GM04503 (cell line): ENCODE data around the gene RNF150.

ENCODE experiments used
- DNase-seq: peaks from one replicate; pipeline ENCODE4 v3.0.0-alpha.2; 2012; ENCODE audit warnings: low read depth

The RNF150 gene

GRCh38 chr4:140865253-140866217 lies 267.7 kb downstream of the RNF150 start:
- no peak for DNase-seq

- DNase-seq: no peak
These were observed 270.1 kb downstream of the RNF150 start for GRCh38 chr4:140863197-140863596.

GRCh38 chr4:140862177-140862442 lies 271.2 kb downstream of the RNF150 start:
- no peak for DNase-seq

- no peak for DNase-seq
These were observed 271.7 kb downstream of the RNF150 start for GRCh38 chr4:140861359-140862176.

- no peak for DNase-seq
These were observed 274.4 kb downstream of the RNF150 start for GRCh38 chr4:140858897-140859296.

- DNase-seq: no peak
These were observed 276.2 kb downstream of the RNF150 start for GRCh38 chr4:140857111-140857510.

- no peak for DNase-seq
These were observed 276.6 kb downstream of the RNF150 start for GRCh38 chr4:140856621-140857062.

GRCh38 chr4:140854168-140854567 lies 279.1 kb downstream of the RNF150 start:
- DNase-seq: no peak

- no peak for DNase-seq
These were observed 281.5 kb downstream of the RNF150 start for GRCh38 chr4:140851804-140852203.

- no peak for DNase-seq
These were observed 282.1 kb downstream of the RNF150 start for GRCh38 chr4:140851032-140851636.

GRCh38 chr4:140849526-140849925 lies 283.7 kb downstream of the RNF150 start:
- DNase-seq: no peak

- DNase-seq: no peak
These were observed 286.5 kb downstream of the RNF150 start for GRCh38 chr4:140846736-140847135.

- DNase-seq: no peak
These were observed 289.2 kb downstream of the RNF150 start for GRCh38 chr4:140844061-140844460.

- no peak for DNase-seq
These were observed 292.1 kb downstream of the RNF150 start for GRCh38 chr4:140841186-140841585.

GRCh38 chr4:140839888-140840790 lies 293.1 kb downstream of the RNF150 start:
- DNase-seq: no peak

- DNase-seq: no peak
These were observed 293.9 kb downstream of the RNF150 start for GRCh38 chr4:140839406-140839805.

GRCh38 chr4:140837736-140838135 lies 295.5 kb downstream of the RNF150 start:
- no peak for DNase-seq

GRCh38 chr4:140834839-140835495 lies 298.3 kb downstream of the RNF150 start:
- DNase-seq: no peak

GRCh38 chr4:140833280-140833679 lies 300.0 kb downstream of the RNF150 start:
- DNase-seq: no peak

- no peak for DNase-seq
These were observed 303.4 kb downstream of the RNF150 start for GRCh38 chr4:140829825-140830224.

- no peak for DNase-seq
These were observed 306.6 kb downstream of the RNF150 start for GRCh38 chr4:140826701-140827027.
